H1 (cell line): Measurements from ENCODE around the gene RNF6.

ENCODE experiments used
- BCL11A ChIP-seq, 2 experiments: IDR thresholded peaks; one replicate each; pipeline ENCODE4 v1.6.1; 2011; ENCODE audit warnings: low read depth in 2 of 2, low read length in 2 of 2, mild to moderate bottlenecking in 2 of 2
- BRCA1 ChIP-seq: IDR thresholded peaks from 2 replicates; pipeline ENCODE4 v1.6.1; 2012; ENCODE audit warnings: low read depth, low read length, improper control_type of control experiment
- CTCF ChIP-seq, 3 experiments: IDR thresholded peaks; 1 replicate in 2 of 3; 2 replicates in 1 of 3; pipeline versions ENCODE4 v1.5.1 to v1.6.1; 2011; ENCODE audit warnings: low read length in 3 of 3, mild to moderate bottlenecking in 3 of 3, inconsistent platforms in 2 of 3, low read depth in 1 of 3, moderate library complexity in 1 of 3; ENCODE audit not compliant: insufficient read depth in 1 of 3; ENCODE audit errors: control extremely low read depth in 1 of 3
- E2F6 ChIP-seq: IDR thresholded peaks from 2 replicates; pipeline ENCODE4 v1.6.1; 2012; ENCODE audit warnings: inconsistent platforms
- EP300 ChIP-seq, 2 experiments: IDR thresholded peaks; 1 replicate in 1 of 2; 2 replicates in 1 of 2; pipeline ENCODE4 v1.6.1; 2011 to 2012; ENCODE audit warnings: low read depth in 2 of 2, low read length in 2 of 2, mild to moderate bottlenecking in 2 of 2, borderline replicate concordance in 1 of 2, inconsistent platforms in 1 of 2, moderate library complexity in 1 of 2
- MAX ChIP-seq: IDR thresholded peaks from 2 replicates; pipeline ENCODE4 v1.6.1; 2012; ENCODE audit warnings: inconsistent platforms
- PHF8 ChIP-seq: fragments of 200-600 bp; sonication (generic); conservative IDR thresholded peaks from 2 replicates; pipeline ENCODE4 v1.7.1; 2012; ENCODE audit warnings: low read depth, mild to moderate bottlenecking, inconsistent platforms, low read length, moderate library complexity
- POLR2A ChIP-seq, 2 experiments: IDR thresholded peaks; 1 replicate in 1 of 2; 2 replicates in 1 of 2; pipeline ENCODE4 v1.6.1; 2011; ENCODE audit warnings: low read depth in 2 of 2, low read length in 2 of 2, mild to moderate bottlenecking in 2 of 2; ENCODE audit errors: control extremely low read depth in 1 of 2
- RXRA ChIP-seq: IDR thresholded peaks from 2 replicates; pipeline ENCODE4 v1.6.1; 2011; ENCODE audit warnings: low read depth, mild to moderate bottlenecking, low read length, moderate library complexity; ENCODE audit not compliant: insufficient read depth
- SP2 ChIP-seq: IDR thresholded peaks from 2 replicates; pipeline ENCODE4 v1.6.1; 2012; ENCODE audit warnings: mild to moderate bottlenecking, low read length, inconsistent platforms
- SRF ChIP-seq: IDR thresholded peaks from 2 replicates; pipeline ENCODE4 v1.6.1; 2011; ENCODE audit warnings: mild to moderate bottlenecking, low read depth, low read length, moderate library complexity
- TCF12 ChIP-seq: IDR thresholded peaks from 2 replicates; pipeline ENCODE4 v1.6.1; 2011; ENCODE audit warnings: low read depth, mild to moderate bottlenecking, low read length
- YY1 ChIP-seq: IDR thresholded peaks from 2 replicates; pipeline ENCODE4 v1.6.1; 2011; ENCODE audit warnings: low read depth, mild to moderate bottlenecking, low read length
- ZNF274 ChIP-seq: IDR thresholded peaks from 2 replicates; pipeline ENCODE4 v1.7.0; 2012; ENCODE audit warnings: low read length, borderline replicate concordance; ENCODE audit errors: extremely low read depth

GRCh38 chr13:26266311-26266710 is 44.2 kb upstream of the RNF6 start:
- TF ChIP-seq BCL11A (IDR thresholded peaks at IDR 0.05; ENCODE audit: low read depth in 2 of 2, low read length in 2 of 2), result no peak
- no peak for TF ChIP-seq CTCF (IDR thresholded peaks at IDR 0.05; ENCODE audit: control extremely low read depth in 1 of 3, insufficient read depth in 1 of 3, low read depth in 1 of 3, low read length in 3 of 3)
- TF ChIP-seq SRF, result no peak
- TF ChIP-seq YY1, result no peak
- TF ChIP-seq ZNF274, result no peak
- TF ChIP-seq BRCA1, result no peak
- TF ChIP-seq SP2, result no peak
- no peak for TF ChIP-seq PHF8
- no peak for TF ChIP-seq POLR2A (IDR thresholded peaks at IDR 0.05; ENCODE audit: control extremely low read depth in 1 of 2, low read depth in 2 of 2, low read length in 2 of 2)
- TF ChIP-seq MAX, result no peak
- no peak for TF ChIP-seq TCF12
- TF ChIP-seq E2F6, result no peak
- TF ChIP-seq EP300 (IDR thresholded peaks at IDR 0.05; ENCODE audit: borderline replicate concordance in 1 of 2, low read depth in 2 of 2, low read length in 2 of 2), result no peak
- no peak for TF ChIP-seq RXRA
